GM12878 (cell line): ENCODE data around the gene LRRC56. TPM values are rescaled to one million over a fixed set of nuclear protein-coding genes. Genes with fewer than 3 reads are reported as not detected.

Source experiments
- ATAC-seq: fragments of 200-7000 bp; cut with Tn5 transposase; 3 replicates; pipeline ENCODE4 v1.9.1; 2020; ENCODE audit warnings: mild to moderate bottlenecking, moderate library complexity
- BruUV-seq: library from RNA; stranded (reverse); fragments of 400-500 nt; replicated peaks from 2 replicates; lab custom pipeline; 2021; lab: Mats Ljungman, UMichigan
- CTCF ChIA-PET: fragments of 300-600 bp; sonication (Branson Sonifier 250); formaldehyde crosslinking; extraction: SDS; loops from one replicate; lab custom pipeline; 2021; ENCODE audit warnings: inconsistent platforms; lab: Yijun Ruan, JAX
- POLR2A ChIA-PET: fragments of 350-600 bp; formaldehyde crosslinking; extraction: SDS; loops from one replicate; lab custom pipeline; 2021; ENCODE audit warnings: inconsistent platforms; lab: Charles Lee
- RAD21 ChIA-PET: fragments of 300-600 bp; sonication (Branson Sonifier 250); formaldehyde crosslinking; loops from one replicate; lab custom pipeline; 2023; ENCODE audit warnings: antibody characterized with exemption; ENCODE audit not compliant: unreplicated experiment; lab: Charles Lee
- SMC1A ChIA-PET: fragments of 300-600 bp; sonication (Branson Sonifier 250); formaldehyde crosslinking; loops from one replicate; lab custom pipeline; 2023; ENCODE audit not compliant: unreplicated experiment, uncharacterized antibody; lab: Charles Lee
- DNase-seq: peaks from one replicate; pipeline ENCODE4 v3.0.0-alpha.2; 2011; ENCODE audit warnings: low read depth, low spot score
- FAIRE-seq: peaks from 3 replicates; lab custom pipeline; 2011; peaks lifted over from hg19 to GRCh38; lab: Jason Lieb, UNC
- H2AFZ ChIP-seq: 2 replicates; pipeline ENCODE4 v1.6.0; 2011; ENCODE audit warnings: low read depth, low read length, control low read depth; ENCODE audit not compliant: control insufficient read depth
- H3K27ac ChIP-seq: 2 replicates; pipeline ENCODE4 v1.5.1; 2011; ENCODE audit warnings: control low read depth; ENCODE audit not compliant: control insufficient read depth, insufficient read depth
- H3K27me3 ChIP-seq, 2 experiments: replicated peaks in 1 of 2; 2 replicates each; pipeline versions ENCODE4 v1.6.0 to v1.6.1; 2011; ENCODE audit warnings: low read length in 1 of 2; ENCODE audit not compliant: control insufficient read depth in 2 of 2, insufficient read depth in 2 of 2
- H3K36me3 ChIP-seq, 2 experiments: 2 replicates each; pipeline ENCODE4 v1.5.1; 2011; ENCODE audit warnings: low read length in 1 of 2; ENCODE audit not compliant: control insufficient read depth in 2 of 2, insufficient read depth in 2 of 2
- H3K4me1 ChIP-seq: 2 replicates; pipeline ENCODE4 v1.6.1; 2011; ENCODE audit warnings: mild to moderate bottlenecking, low read length, moderate library complexity, mixed read lengths; ENCODE audit not compliant: control insufficient read depth, insufficient read depth
- H3K4me2 ChIP-seq: 2 replicates; pipeline ENCODE4 v1.6.0; 2011; ENCODE audit warnings: control low read depth; ENCODE audit not compliant: control insufficient read depth, insufficient read depth
- H3K4me3 ChIP-seq: fragments of 200-600 bp; sonication (generic); 2 replicates; pipeline ENCODE4 v1.5.1; 2016
- H3K79me2 ChIP-seq: 2 replicates; pipeline ENCODE4 v1.6.0; 2011; ENCODE audit warnings: low read length; ENCODE audit not compliant: control insufficient read depth, insufficient read depth
- H3K9ac ChIP-seq: 2 replicates; pipeline ENCODE4 v1.8.0; 2011; ENCODE audit warnings: low read length, control low read depth, mixed read lengths; ENCODE audit not compliant: control insufficient read depth, insufficient read depth
- H3K9me3 ChIP-seq: replicated peaks from 3 replicates; pipeline ENCODE4 v1.5.1; 2011; ENCODE audit warnings: mild to moderate bottlenecking, low read length; ENCODE audit not compliant: control insufficient read depth, insufficient read depth
- H4K20me1 ChIP-seq: 2 replicates; pipeline ENCODE4 v1.6.0; 2011; ENCODE audit not compliant: control insufficient read depth, insufficient read depth
- CHD4 ChIP-seq: fragments of 200-600 bp; sonication (generic); IDR thresholded peaks from 2 replicates; pipeline ENCODE4 v1.6.1; 2016; ENCODE audit warnings: mild to moderate bottlenecking
- CREM ChIP-seq: IDR thresholded peaks from 2 replicates; pipeline ENCODE4 v1.6.1; 2014; ENCODE audit warnings: antibody characterized with exemption, low read depth
- GABPA ChIP-seq: IDR thresholded peaks from 2 replicates; pipeline ENCODE4 v1.6.1; 2014; ENCODE audit warnings: antibody characterized with exemption, low read depth, mild to moderate bottlenecking, inconsistent platforms
- IKZF2 ChIP-seq, 2 experiments: fragments of 450-650 bp; IDR thresholded peaks; 2 replicates each; pipeline ENCODE4 v1.6.1; 2017; ENCODE audit warnings: mild to moderate bottlenecking in 2 of 2, moderate library complexity in 2 of 2
- MYB ChIP-seq: fragments of 150-350 bp; IDR thresholded peaks from 2 replicates; pipeline ENCODE4 v1.6.1; 2014; ENCODE audit warnings: mild to moderate bottlenecking, low read depth, low read length, borderline replicate concordance
- NFIC ChIP-seq: IDR thresholded peaks from 2 replicates; pipeline ENCODE4 v1.6.1; 2012; ENCODE audit warnings: low read depth, mild to moderate bottlenecking, inconsistent platforms, low read length, moderate library complexity
- NFYB ChIP-seq: IDR thresholded peaks from 2 replicates; pipeline ENCODE4 v1.6.1; 2011; ENCODE audit warnings: low read depth, mild to moderate bottlenecking, low read length, improper control_type of control experiment, moderate library complexity; ENCODE audit not compliant: insufficient read depth
- NR2F1 ChIP-seq: fragments of 450-650 bp; conservative IDR thresholded peaks from 2 replicates; pipeline ENCODE4 v1.6.1; 2017; ENCODE audit warnings: mild to moderate bottlenecking
- PAX8 ChIP-seq: fragments of 450-650 bp; IDR thresholded peaks from 2 replicates; pipeline ENCODE4 v1.6.1; 2017; ENCODE audit warnings: mild to moderate bottlenecking, moderate library complexity
- RB1 ChIP-seq: fragments of 450-650 bp; formaldehyde crosslinking; IDR thresholded peaks from 2 replicates; pipeline ENCODE4 v1.6.1; 2017; ENCODE audit warnings: mild to moderate bottlenecking, borderline replicate concordance
- SPI1 ChIP-seq: IDR thresholded peaks from 2 replicates; pipeline ENCODE4 v1.6.1; 2011; ENCODE audit warnings: low read depth, mild to moderate bottlenecking, low read length, moderate library complexity, borderline replicate concordance; ENCODE audit not compliant: insufficient read depth
- STAT1 ChIP-seq: fragments of 450-650 bp; conservative IDR thresholded peaks from 2 replicates; pipeline ENCODE4 v1.6.1; 2014; ENCODE audit warnings: antibody characterized with exemption, mild to moderate bottlenecking
- SUZ12 ChIP-seq: fragments of 200-600 bp; sonication (generic); IDR thresholded peaks from one replicate; pipeline ENCODE4 v1.6.1; 2018; ENCODE audit warnings: antibody characterized with exemption, mild to moderate bottlenecking; ENCODE audit not compliant: unreplicated experiment
- TCF3 ChIP-seq: IDR thresholded peaks from 2 replicates; pipeline ENCODE4 v1.6.1; 2012; ENCODE audit warnings: low read depth, mild to moderate bottlenecking, low read length, borderline replicate concordance; ENCODE audit not compliant: insufficient read depth
- YBX1 ChIP-seq: fragments of 450-650 bp; IDR thresholded peaks from 2 replicates; pipeline ENCODE4 v1.6.1; 2016; ENCODE audit warnings: antibody characterized with exemption
- ZBTB33 ChIP-seq: fragments of 450-650 bp; IDR thresholded peaks from 2 replicates; pipeline ENCODE4 v1.6.1; 2017; ENCODE audit warnings: mild to moderate bottlenecking
- ZNF24 ChIP-seq: fragments of 450-650 bp; IDR thresholded peaks from 2 replicates; pipeline ENCODE4 v1.6.1; 2017; ENCODE audit warnings: antibody characterized with exemption, mild to moderate bottlenecking
- ZNF274 ChIP-seq: IDR thresholded peaks from one replicate; pipeline ENCODE4 v1.8.0; 2011; ENCODE audit not compliant: insufficient read length, insufficient read depth
- ZNF622 ChIP-seq: fragments of 450-650 bp; IDR thresholded peaks from 2 replicates; pipeline ENCODE4 v1.6.1; 2017; ENCODE audit warnings: mild to moderate bottlenecking, inconsistent platforms
- WGBS: methylation state at CpG from one replicate; pipeline ENCODE4 v1.1.6; 2016; ENCODE audit warnings: low lambda C conversion rate; ENCODE audit not compliant: insufficient replicate concordance, insufficient coverage; ENCODE audit errors: missing lambda C conversion rate; 5-methylcytosine and 5-hydroxymethylcytosine counted together
- in situ Hi-C: fragments of 300-500 bp; cut with MboI; formaldehyde crosslinking; loops from 9 replicates; pipeline ENCODE4 v1.14.3; 2018; ENCODE audit warnings: mixed read lengths
- intact Hi-C: fragments of 100-400 bp; cut with micrococcal nuclease; formaldehyde crosslinking; loops from one replicate; pipeline ENCODE4 v1.14.2; 2022; ENCODE audit not compliant: unreplicated experiment
- polyA plus RNA-seq, 11 experiments: library from polyadenylated mRNA; depleted of rRNA in 4 of 11; unstranded in 6 of 11; stranded (reverse) in 5 of 11; fragments of >200 nt; fragmentation: Nextera tagmentation in 4 of 11; fragmentation: Illumina TruSeq in 1 of 11; extraction: Ambion mirVana in 4 of 11; extraction: Trizol in 1 of 11; gene quantifications; 1 replicate in 1 of 11; 2 replicates in 10 of 11; pipeline versions ENCODE4 v1.2.1 to v1.2.3, GENCODE V29; 2011 to 2016; ENCODE audit warnings: inconsistent platforms in 2 of 11, missing spikeins in 2 of 11, low read depth in 1 of 11
- total RNA-seq, 4 experiments: library from RNA; depleted of rRNA in 3 of 4; stranded (reverse); fragments of >200 nt in 3 of 4; fragmentation: Illumina TruSeq in 1 of 4; extraction: Trizol in 1 of 4; gene quantifications; 2 replicates each; pipeline versions ENCODE4 v1.2.1 to v1.2.3, GENCODE V29; 2013 to 2021
- TF ChIP-seq, protein P1 (sequence below): fragments of 450-650 bp; conservative IDR thresholded peaks from 2 replicates; pipeline ENCODE4 v1.6.1; 2017; ENCODE audit warnings: mild to moderate bottlenecking, moderate library complexity

Gene LRRC56
- total and polyA plus RNA-seq, 10 of the 15 experiments (the other 5 are each of a cell fraction or from before 2014, with no cell fraction given), result 0.02 to 1.9 (median 0.75) TPM; not detected in 1

GRCh38 chr11:506238-506994 lies 30.9 kb upstream of the LRRC56 start:
- CTCF ChIA-PET, result interaction anchor here (1.4 to 2.3 kb wide), 2 partner anchors 12 to 57 kb away, joined by 7 to 11 read pairs; partner anchors contain the start of gene PTDSS2
- RAD21 ChIA-PET, result interaction anchor here (0.7 to 1.0 kb wide), 4 partner anchors 30 to 83 kb away, joined by 3 to 4 read pairs (median 4); partner anchors contain the start of gene ANO9
- BruUV-seq, result no TSS peak
- Histone ChIP-seq H3K4me2 (peak overlapping the region; percentile 99), H4K20me1 (no peaks in the 10 kb centered on the region), H3K27ac (peak overlapping the region; percentile 100), H3K27me3 (no peaks in the 10 kb centered on the region), H3K79me2 (peaks cover 43% of the 10 kb centered on the region), H2AFZ (peak overlapping the region; percentile 89), H3K4me3 (peak overlapping the region; percentile 89), H3K4me1 (peaks cover 18% of the 10 kb centered on the region), H3K36me3 (peaks cover 3 to 5% of the 10 kb centered on the region in 2 experiments; a peak in 3 of 4 replicates), H3K9me3 (no peaks in the 10 kb centered on the region; the same call in 2 of the 3 replicates), H3K9ac (peak overlapping the region; percentile 99)
- intact Hi-C loops (loop anchor here (1.0 to 2.0 kb wide), 2 partner anchors 30 to 58 kb away; partner anchors contain the start of gene LRRC56), in situ Hi-C loops (loop anchor here (5.0 kb wide), 1 partner anchor 299 kb away; the partner anchor contains the start of genes BET1L and RIC8A)
- SMC1A ChIA-PET, result interaction anchor here (2.8 kb wide), 1 partner anchor 57 kb away, joined by 12 read pairs; the partner anchor contains the start of gene PTDSS2
- ATAC-seq (peak; percentile 76), FAIRE-seq (peak; percentile 83), DNase-seq (peak; percentile 83)
- WGBS, result under 1% methylated on average over 70 of the region's 71 CpGs
- POLR2A ChIA-PET, result interaction anchor here (0.6 to 2.3 kb wide), 12 partner anchors 30 to 299 kb away, joined by 3 to 14 read pairs (median 4); partner anchors contain the start of genes BET1L, HRAS, PHRF1 and PSMD13
- TF ChIP-seq PAX8 (no peak), STAT1 (peak; percentile 12; the same call in 1 of the 2 replicates), MYB (no peak), CHD4 (no peak), ZBTB33 (no peak), NR2F1 (peak; percentile 48; the same call in 1 of the 2 replicates), IKZF2 (IDR thresholded peaks at IDR 0.05) (peak in 1 of 2 experiments; percentile 49; a peak in 3 of 4 replicates), YBX1 (no peak), SUZ12 (no peak), CREM (peak; percentile 97), TCF3 (peak; percentile 36; the same call in 1 of the 2 replicates), GABPA (0 out of 2 replicates have a peak, but pooled peaks have one; percentile 30), ZNF24 (no peak), NFIC (no peak), ZNF622 (no peak), ZNF274 (no peak), RB1 (no peak), NFYB (no peak), SPI1 (no peak; the same call in 1 of the 2 replicates)
- TF ChIP-seq, protein P1, sequence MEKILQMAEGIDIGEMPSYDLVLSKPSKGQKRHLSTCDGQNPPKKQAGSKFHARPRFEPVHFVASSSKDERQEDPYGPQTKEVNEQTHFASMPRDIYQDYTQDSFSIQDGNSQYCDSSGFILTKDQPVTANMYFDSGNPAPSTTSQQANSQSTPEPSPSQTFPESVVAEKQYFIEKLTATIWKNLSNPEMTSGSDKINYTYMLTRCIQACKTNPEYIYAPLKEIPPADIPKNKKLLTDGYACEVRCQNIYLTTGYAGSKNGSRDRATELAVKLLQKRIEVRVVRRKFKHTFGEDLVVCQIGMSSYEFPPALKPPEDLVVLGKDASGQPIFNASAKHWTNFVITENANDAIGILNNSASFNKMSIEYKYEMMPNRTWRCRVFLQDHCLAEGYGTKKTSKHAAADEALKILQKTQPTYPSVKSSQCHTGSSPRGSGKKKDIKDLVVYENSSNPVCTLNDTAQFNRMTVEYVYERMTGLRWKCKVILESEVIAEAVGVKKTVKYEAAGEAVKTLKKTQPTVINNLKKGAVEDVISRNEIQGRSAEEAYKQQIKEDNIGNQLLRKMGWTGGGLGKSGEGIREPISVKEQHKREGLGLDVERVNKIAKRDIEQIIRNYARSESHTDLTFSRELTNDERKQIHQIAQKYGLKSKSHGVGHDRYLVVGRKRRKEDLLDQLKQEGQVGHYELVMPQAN, result peak; percentile 92
